ENCODE measurements around the gene GMEB1.

DNA sequence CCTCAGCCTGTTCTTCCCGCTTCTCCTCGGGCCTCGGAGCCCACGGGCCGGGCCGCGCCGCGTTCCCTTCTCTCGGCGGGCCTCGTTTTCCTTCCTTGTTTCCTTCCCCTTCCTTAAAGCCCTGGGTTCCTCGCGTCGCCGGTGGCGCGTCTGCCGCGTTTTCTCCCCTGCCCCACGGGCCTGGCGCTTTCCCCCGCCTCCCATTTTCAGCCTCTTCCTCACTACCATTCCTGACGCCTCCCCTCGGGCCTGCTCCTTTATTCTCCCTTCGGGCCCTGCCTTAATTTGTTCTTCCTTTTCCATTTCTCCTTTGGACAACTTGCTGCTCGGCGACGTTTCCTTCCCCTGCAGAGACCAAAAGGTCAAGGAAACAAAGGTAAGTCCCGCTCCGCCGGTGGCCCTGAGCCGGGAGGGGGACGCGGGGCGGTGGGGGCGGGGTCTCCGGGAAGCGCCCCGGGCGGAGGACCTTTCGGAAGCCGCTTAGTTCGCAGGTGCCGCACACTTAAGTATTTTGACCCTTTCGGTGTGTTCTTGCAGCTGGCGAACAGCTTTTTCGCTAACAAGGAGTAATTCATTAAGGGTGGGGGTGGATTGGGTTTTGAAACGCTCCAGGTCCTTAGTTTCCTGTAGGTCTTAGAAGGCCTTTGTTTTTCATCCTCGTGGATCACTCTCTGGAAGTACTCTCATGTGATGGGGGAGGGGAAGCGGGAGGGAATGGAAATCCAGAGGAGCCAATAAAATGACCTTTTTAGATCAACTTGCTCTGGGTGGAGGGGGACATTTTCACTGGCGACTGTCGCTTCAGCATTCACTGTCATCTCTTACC is 68.9 kb downstream of the GMEB1 start:
- TF ChIP-seq, protein P1, sequence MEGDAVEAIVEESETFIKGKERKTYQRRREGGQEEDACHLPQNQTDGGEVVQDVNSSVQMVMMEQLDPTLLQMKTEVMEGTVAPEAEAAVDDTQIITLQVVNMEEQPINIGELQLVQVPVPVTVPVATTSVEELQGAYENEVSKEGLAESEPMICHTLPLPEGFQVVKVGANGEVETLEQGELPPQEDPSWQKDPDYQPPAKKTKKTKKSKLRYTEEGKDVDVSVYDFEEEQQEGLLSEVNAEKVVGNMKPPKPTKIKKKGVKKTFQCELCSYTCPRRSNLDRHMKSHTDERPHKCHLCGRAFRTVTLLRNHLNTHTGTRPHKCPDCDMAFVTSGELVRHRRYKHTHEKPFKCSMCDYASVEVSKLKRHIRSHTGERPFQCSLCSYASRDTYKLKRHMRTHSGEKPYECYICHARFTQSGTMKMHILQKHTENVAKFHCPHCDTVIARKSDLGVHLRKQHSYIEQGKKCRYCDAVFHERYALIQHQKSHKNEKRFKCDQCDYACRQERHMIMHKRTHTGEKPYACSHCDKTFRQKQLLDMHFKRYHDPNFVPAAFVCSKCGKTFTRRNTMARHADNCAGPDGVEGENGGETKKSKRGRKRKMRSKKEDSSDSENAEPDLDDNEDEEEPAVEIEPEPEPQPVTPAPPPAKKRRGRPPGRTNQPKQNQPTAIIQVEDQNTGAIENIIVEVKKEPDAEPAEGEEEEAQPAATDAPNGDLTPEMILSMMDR (IDR thresholded peaks at IDR 0.05) = no peak
- TF ChIP-seq POLR2A (IDR thresholded peaks at IDR 0.05) = no peak

All from esophagus squamous epithelium (tissue), 4 donors.